SK-N-SH (cell line): ENCODE results near the gene FYN. TPM values are rescaled to one million over a fixed set of nuclear protein-coding genes. Genes with fewer than 3 reads are reported as not detected.

Experiments used
- CTCF ChIA-PET: fragments of 300-600, 350-600 bp; formaldehyde crosslinking; extraction: SDS; loops from one replicate; lab custom pipeline; 2021; lab: Yijun Ruan, JAX
- POLR2A ChIA-PET: fragments of 350-600 bp; sonication (Branson Sonifier 250); formaldehyde crosslinking; extraction: SDS; loops from one replicate; lab custom pipeline; 2020; ENCODE audit warnings: antibody characterized with exemption, inconsistent platforms; lab: Yijun Ruan, JAX
- DNase-seq: peaks from one replicate; pipeline ENCODE4 v3.0.0; 2012
- H2AFZ ChIP-seq: fragments of 200-600 bp; sonication (generic); 2 replicates; pipeline ENCODE4 v1.8.1; 2016; ENCODE audit warnings: antibody characterized with exemption, mild to moderate bottlenecking, low read depth
- H3F3A ChIP-seq: fragments of 200-600 bp; sonication (generic); replicated peaks from 2 replicates; pipeline ENCODE3; 2016; ENCODE audit warnings: antibody characterized with exemption, mild to moderate bottlenecking; ENCODE audit not compliant: insufficient read depth
- H3K27ac ChIP-seq, 2 experiments: fragments of 200-500 bp in 1 of 2; fragments of 200-600 bp in 1 of 2; sonication (Bioruptor generic) in 1 of 2; sonication (generic), shearing (Covaris generic) in 1 of 2; 2 replicates each; pipeline versions ENCODE4 v1.5.1 to v1.6.1; 2014 to 2016; ENCODE audit warnings: low read depth in 2 of 2, inconsistent platforms in 1 of 2, low read length in 1 of 2, mild to moderate bottlenecking in 1 of 2, mixed read lengths in 1 of 2
- H3K27me3 ChIP-seq: fragments of 200-600 bp; sonication (generic), shearing (Covaris generic); 2 replicates; pipeline ENCODE4 v1.6.1; 2016; ENCODE audit warnings: mixed run types; ENCODE audit not compliant: insufficient read depth
- H3K36me3 ChIP-seq, 2 experiments: fragments of 200-500 bp in 1 of 2; fragments of 200-600 bp in 1 of 2; sonication (Bioruptor generic) in 1 of 2; sonication (generic) in 1 of 2; replicated peaks in 1 of 2; 2 replicates each; pipeline versions ENCODE3 to v1.5.1; 2014 to 2016; ENCODE audit warnings: low read length in 1 of 2, mild to moderate bottlenecking in 1 of 2; ENCODE audit not compliant: insufficient read depth in 2 of 2, control insufficient read depth in 1 of 2
- H3K4me1 ChIP-seq, 2 experiments: fragments of 200-500 bp in 1 of 2; fragments of 200-600 bp in 1 of 2; sonication (Bioruptor generic) in 1 of 2; sonication (generic), shearing (Covaris generic) in 1 of 2; 2 replicates each; pipeline versions ENCODE4 v1.5.1 to v1.6.1; 2014 to 2016; ENCODE audit warnings: low read depth in 1 of 2, low read length in 1 of 2, mixed run types in 1 of 2; ENCODE audit not compliant: insufficient read depth in 2 of 2, control insufficient read depth in 1 of 2
- H3K4me2 ChIP-seq: fragments of 200-600 bp; sonication (generic), shearing (Covaris generic); 2 replicates; pipeline ENCODE4 v1.6.1; 2017; ENCODE audit warnings: mixed run types
- H3K4me3 ChIP-seq, 2 experiments: fragments of 200-500 bp in 1 of 2; fragments of 200-600 bp in 1 of 2; sonication (Bioruptor generic) in 1 of 2; sonication (generic), shearing (Covaris generic) in 1 of 2; 2 replicates each; pipeline versions ENCODE4 v1.5.1 to v1.8.1; 2014 to 2016; ENCODE audit warnings: low read depth in 2 of 2, inconsistent platforms in 1 of 2, low read length in 1 of 2, mild to moderate bottlenecking in 1 of 2, mixed read lengths in 1 of 2, moderate library complexity in 1 of 2
- H3K79me2 ChIP-seq: fragments of 200-600 bp; sonication (generic); 2 replicates; pipeline ENCODE4 v1.8.1; 2017; ENCODE audit warnings: mild to moderate bottlenecking; ENCODE audit not compliant: insufficient read depth
- H3K9ac ChIP-seq: fragments of 200-600 bp; sonication (generic); 2 replicates; pipeline ENCODE4 v1.6.1; 2017; ENCODE audit warnings: mixed run types
- H3K9me2 ChIP-seq: fragments of 200-600 bp; sonication (generic); 2 replicates; pipeline ENCODE4 v1.6.1; 2017; ENCODE audit warnings: mixed run types
- H3K9me3 ChIP-seq: fragments of 200-600 bp; sonication (generic); 2 replicates; pipeline ENCODE4 v1.6.1; 2017; ENCODE audit warnings: mixed run types, mild to moderate bottlenecking, moderate library complexity
- H4K20me1 ChIP-seq: fragments of 200-600 bp; sonication (generic); 2 replicates; pipeline ENCODE4 v1.6.1; 2017; ENCODE audit warnings: mild to moderate bottlenecking, mixed run types; ENCODE audit not compliant: insufficient read depth
- CHD2 ChIP-seq: fragments of 150-350 bp; IDR thresholded peaks from 2 replicates; pipeline ENCODE4 v1.6.1; 2018; ENCODE audit warnings: low read length; ENCODE audit not compliant: partially characterized antibody
- ELF1 ChIP-seq: IDR thresholded peaks from 2 replicates; pipeline ENCODE4 v1.4.0; 2012
- EP300 ChIP-seq, 2 experiments: IDR thresholded peaks; 2 replicates each; pipeline versions ENCODE4 v1.4.0 to v1.6.1; 2012; ENCODE audit warnings: borderline replicate concordance in 1 of 2, low read depth in 1 of 2, low read length in 1 of 2
- FOSL2 ChIP-seq: IDR thresholded peaks from 2 replicates; pipeline ENCODE4 v1.4.0; 2012; ENCODE audit warnings: low read depth, mild to moderate bottlenecking, moderate library complexity, borderline replicate concordance
- FOXJ3 ChIP-seq: sonication (generic); formaldehyde crosslinking; IDR thresholded peaks from 2 replicates; pipeline ENCODE4 v1.5.1; 2020; ENCODE audit warnings: mild to moderate bottlenecking, missing genetic modification reagents
- GATA2 ChIP-seq: sonication (generic); formaldehyde crosslinking; IDR thresholded peaks from 2 replicates; pipeline ENCODE4 v1.5.0; 2020; ENCODE audit warnings: mild to moderate bottlenecking, missing genetic modification reagents
- JUND ChIP-seq: IDR thresholded peaks from 2 replicates; pipeline ENCODE4 v1.4.0; 2012
- MXI1 ChIP-seq: IDR thresholded peaks from 2 replicates; pipeline ENCODE4 v1.6.1; 2012; ENCODE audit warnings: mild to moderate bottlenecking, low read depth, low read length, improper control_type of control experiment
- NFIC ChIP-seq: IDR thresholded peaks from 2 replicates; pipeline ENCODE4 v1.4.0; 2012; ENCODE audit warnings: borderline replicate concordance
- PBX3 ChIP-seq: IDR thresholded peaks from 2 replicates; pipeline ENCODE4; 2012
- POLR2AphosphoS5 ChIP-seq: IDR thresholded peaks from 2 replicates; pipeline ENCODE4 v1.6.1; 2012; ENCODE audit warnings: low read depth, low read length
- RCOR1 ChIP-seq: fragments of 150-350 bp; IDR thresholded peaks from 2 replicates; pipeline ENCODE4 v1.6.1; 2017; ENCODE audit warnings: antibody characterized with exemption, low read length
- RFX5 ChIP-seq: IDR thresholded peaks from 2 replicates; pipeline ENCODE4 v1.6.1; 2012; ENCODE audit warnings: mild to moderate bottlenecking, improper control_type of control experiment, low read length
- RXRA ChIP-seq: IDR thresholded peaks from 2 replicates; pipeline ENCODE4 v1.4.0; 2012; ENCODE audit warnings: low read depth, mild to moderate bottlenecking, borderline replicate concordance
- SMC3 ChIP-seq: IDR thresholded peaks from 2 replicates; pipeline ENCODE4 v1.6.1; 2012; ENCODE audit warnings: low read depth, low read length, improper control_type of control experiment
- TCF12 ChIP-seq: IDR thresholded peaks from 2 replicates; pipeline ENCODE4 v1.4.0; 2012
- TEAD4 ChIP-seq: IDR thresholded peaks from 2 replicates; pipeline ENCODE4 v1.4.0; 2012; ENCODE audit warnings: mild to moderate bottlenecking, borderline replicate concordance; ENCODE audit not compliant: insufficient read depth
- YY1 ChIP-seq: IDR thresholded peaks from 2 replicates; pipeline ENCODE4 v1.4.0; 2012; ENCODE audit warnings: low read depth, mild to moderate bottlenecking
- ZBTB33 ChIP-seq: IDR thresholded peaks from 2 replicates; pipeline ENCODE4 v1.4.0; 2012; ENCODE audit warnings: low read depth, borderline replicate concordance
- WGBS: methylation state at CpG from one replicate; pipeline ENCODE4 v1.1.6; 2017; ENCODE audit warnings: low lambda C conversion rate; 5-methylcytosine and 5-hydroxymethylcytosine counted together
- polyA plus RNA-seq, 3 experiments: library from polyadenylated mRNA; depleted of rRNA; stranded (reverse); fragments of >200 nt; gene quantifications; 2 replicates each; pipeline ENCODE4 v1.2.3, GENCODE V29; 2012
- TF ChIP-seq, protein P1 (sequence below): fragments of 200-600 bp; sonication (generic); IDR thresholded peaks from 2 replicates; pipeline ENCODE4 v1.6.1; 2017; ENCODE audit warnings: antibody characterized with exemption, mild to moderate bottlenecking, moderate library complexity
- TF ChIP-seq, protein P2 (sequence below): fragments of 150-350 bp; IDR thresholded peaks from 2 replicates; pipeline ENCODE4 v1.6.1; 2016; ENCODE audit warnings: mild to moderate bottlenecking, low read depth, low read length
- TF ChIP-seq, protein P3 (sequence below): IDR thresholded peaks from 2 replicates; pipeline ENCODE4 v1.4.0; 2012; ENCODE audit warnings: low read depth
- TF ChIP-seq, protein P4 (sequence below): fragments of 150-350 bp; IDR thresholded peaks from 2 replicates; pipeline ENCODE4 v1.6.1; 2017; ENCODE audit warnings: antibody characterized with exemption, low read length, low read depth, borderline replicate concordance

The FYN gene
- polyA plus RNA-seq, 1 of the 3 experiments (the other 2 are of a cell fraction): 31.0 TPM

DNA sequence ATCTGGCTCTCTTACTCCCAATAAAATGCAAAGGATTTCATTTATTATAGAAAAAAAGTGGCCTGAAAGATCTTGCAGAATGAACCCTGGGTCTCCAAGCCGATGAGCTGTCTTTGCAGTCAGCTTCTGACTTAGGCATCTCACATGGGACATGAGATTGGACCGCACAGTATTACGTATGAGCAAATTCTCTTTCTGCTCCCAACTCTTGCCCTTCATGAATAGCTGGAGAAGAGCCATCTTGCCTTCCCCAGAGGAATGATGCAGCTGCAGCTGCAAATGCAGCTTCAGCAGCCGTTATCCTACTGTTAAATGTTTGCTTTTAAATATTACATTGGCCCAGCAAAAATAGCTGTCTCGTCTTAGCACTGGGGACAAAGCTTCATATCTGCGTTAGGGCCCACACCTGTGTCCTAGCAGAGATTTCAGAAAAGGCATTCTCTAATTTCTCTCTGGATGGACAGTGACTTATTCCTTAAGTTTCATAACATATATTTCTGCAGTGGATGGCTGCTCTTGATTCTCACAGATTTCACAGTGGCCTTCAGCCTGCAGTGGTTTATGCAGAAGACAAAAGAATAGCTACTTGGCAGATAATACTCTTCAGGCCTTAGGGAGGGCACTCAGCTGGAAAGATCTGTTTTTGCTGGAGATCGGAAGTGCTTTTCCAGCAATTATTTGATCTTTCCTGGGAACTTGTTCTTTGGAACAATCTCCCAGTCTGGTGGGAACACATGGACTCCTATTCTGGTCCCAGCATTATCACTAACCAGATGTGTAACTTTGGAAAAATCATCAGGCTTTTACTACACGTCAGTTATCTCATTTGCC lies 129.2 kb downstream of the FYN start:
- Histone ChIP-seq H3K9me3 (no peaks in the 10 kb centered on the region), H3K9me2 (no peaks in the 10 kb centered on the region), H3K4me3 (no peak overlapping the region), H4K20me1 (no peaks in the 10 kb centered on the region), H3K4me2 (no peak overlapping the region), H3K4me1 (peaks cover 0 to 33% of the 10 kb centered on the region in 2 experiments; a peak in 3 of 4 replicates), H3K27me3 (no peaks in the 10 kb centered on the region), H3F3A (no peaks in the 10 kb centered on the region), H3K36me3 (no peaks in the 10 kb centered on the region), H3K27ac (peak overlapping the region in 1 of 2 experiments; percentile 70; a peak in 2 of 4 replicates), H2AFZ (no peak overlapping the region), H3K79me2 (no peaks in the 10 kb centered on the region), H3K9ac (no peak overlapping the region)
- peak; percentile 44 for DNase-seq
- POLR2A ChIA-PET: interaction anchor here (0.6 kb wide), 1 partner anchor 49 kb away, joined by 3 read pairs; no protein-coding TSS in a partner anchor
- CTCF ChIA-PET: interaction anchor here (0.9 to 1.1 kb wide), 3 partner anchors 8 to 298 kb away, joined by 3 read pairs; no protein-coding TSS in a partner anchor
- 80% methylated on average over 8 of the region's 8 CpGs for WGBS
- TF ChIP-seq EP300 (IDR thresholded peaks at IDR 0.05; ENCODE audit: borderline replicate concordance in 1 of 2, low read depth in 1 of 2, low read length in 1 of 2) (peak in 1 of 2 experiments; percentile 62; a peak in 1 of 4 replicates), RFX5 (no peak), RCOR1 (0 out of 2 replicates have a peak, but pooled peaks have one; percentile 19), PBX3 (no peak), ZBTB33 (no peak), RXRA (no peak), FOXJ3 (no peak), ELF1 (no peak), YY1 (no peak), GATA2 (CRISPR knock-in tag) (peak; percentile 32; the same call in 1 of the 2 replicates), TEAD4 (no peak), JUND (no peak), FOSL2 (no peak), MXI1 (peak; percentile 23; the same call in 1 of the 2 replicates), CHD2 (no peak), SMC3 (no peak), TCF12 (no peak), NFIC (no peak), POLR2AphosphoS5 (no peak)
- TF ChIP-seq, protein P1, sequence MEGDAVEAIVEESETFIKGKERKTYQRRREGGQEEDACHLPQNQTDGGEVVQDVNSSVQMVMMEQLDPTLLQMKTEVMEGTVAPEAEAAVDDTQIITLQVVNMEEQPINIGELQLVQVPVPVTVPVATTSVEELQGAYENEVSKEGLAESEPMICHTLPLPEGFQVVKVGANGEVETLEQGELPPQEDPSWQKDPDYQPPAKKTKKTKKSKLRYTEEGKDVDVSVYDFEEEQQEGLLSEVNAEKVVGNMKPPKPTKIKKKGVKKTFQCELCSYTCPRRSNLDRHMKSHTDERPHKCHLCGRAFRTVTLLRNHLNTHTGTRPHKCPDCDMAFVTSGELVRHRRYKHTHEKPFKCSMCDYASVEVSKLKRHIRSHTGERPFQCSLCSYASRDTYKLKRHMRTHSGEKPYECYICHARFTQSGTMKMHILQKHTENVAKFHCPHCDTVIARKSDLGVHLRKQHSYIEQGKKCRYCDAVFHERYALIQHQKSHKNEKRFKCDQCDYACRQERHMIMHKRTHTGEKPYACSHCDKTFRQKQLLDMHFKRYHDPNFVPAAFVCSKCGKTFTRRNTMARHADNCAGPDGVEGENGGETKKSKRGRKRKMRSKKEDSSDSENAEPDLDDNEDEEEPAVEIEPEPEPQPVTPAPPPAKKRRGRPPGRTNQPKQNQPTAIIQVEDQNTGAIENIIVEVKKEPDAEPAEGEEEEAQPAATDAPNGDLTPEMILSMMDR: no peak
- TF ChIP-seq, protein P2, sequence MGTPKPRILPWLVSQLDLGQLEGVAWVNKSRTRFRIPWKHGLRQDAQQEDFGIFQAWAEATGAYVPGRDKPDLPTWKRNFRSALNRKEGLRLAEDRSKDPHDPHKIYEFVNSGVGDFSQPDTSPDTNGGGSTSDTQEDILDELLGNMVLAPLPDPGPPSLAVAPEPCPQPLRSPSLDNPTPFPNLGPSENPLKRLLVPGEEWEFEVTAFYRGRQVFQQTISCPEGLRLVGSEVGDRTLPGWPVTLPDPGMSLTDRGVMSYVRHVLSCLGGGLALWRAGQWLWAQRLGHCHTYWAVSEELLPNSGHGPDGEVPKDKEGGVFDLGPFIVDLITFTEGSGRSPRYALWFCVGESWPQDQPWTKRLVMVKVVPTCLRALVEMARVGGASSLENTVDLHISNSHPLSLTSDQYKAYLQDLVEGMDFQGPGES: no peak
- TF ChIP-seq, protein P3, sequence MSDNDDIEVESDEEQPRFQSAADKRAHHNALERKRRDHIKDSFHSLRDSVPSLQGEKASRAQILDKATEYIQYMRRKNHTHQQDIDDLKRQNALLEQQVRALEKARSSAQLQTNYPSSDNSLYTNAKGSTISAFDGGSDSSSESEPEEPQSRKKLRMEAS: no peak
- TF ChIP-seq, protein P4, sequence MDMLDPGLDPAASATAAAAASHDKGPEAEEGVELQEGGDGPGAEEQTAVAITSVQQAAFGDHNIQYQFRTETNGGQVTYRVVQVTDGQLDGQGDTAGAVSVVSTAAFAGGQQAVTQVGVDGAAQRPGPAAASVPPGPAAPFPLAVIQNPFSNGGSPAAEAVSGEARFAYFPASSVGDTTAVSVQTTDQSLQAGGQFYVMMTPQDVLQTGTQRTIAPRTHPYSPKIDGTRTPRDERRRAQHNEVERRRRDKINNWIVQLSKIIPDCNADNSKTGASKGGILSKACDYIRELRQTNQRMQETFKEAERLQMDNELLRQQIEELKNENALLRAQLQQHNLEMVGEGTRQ: no peak
